Measurements from ENCODE around the gene NRCAM. TPM values are rescaled to one million over a fixed set of nuclear protein-coding genes. Genes with fewer than 3 reads are reported as not detected.

The NRCAM gene
- total and polyA plus RNA-seq, 10 of the 15 experiments (the other 5 are each of a cell fraction or from before 2014, with no cell fraction given): 0.30 to 2.0 (median 1.0) TPM

DNA sequence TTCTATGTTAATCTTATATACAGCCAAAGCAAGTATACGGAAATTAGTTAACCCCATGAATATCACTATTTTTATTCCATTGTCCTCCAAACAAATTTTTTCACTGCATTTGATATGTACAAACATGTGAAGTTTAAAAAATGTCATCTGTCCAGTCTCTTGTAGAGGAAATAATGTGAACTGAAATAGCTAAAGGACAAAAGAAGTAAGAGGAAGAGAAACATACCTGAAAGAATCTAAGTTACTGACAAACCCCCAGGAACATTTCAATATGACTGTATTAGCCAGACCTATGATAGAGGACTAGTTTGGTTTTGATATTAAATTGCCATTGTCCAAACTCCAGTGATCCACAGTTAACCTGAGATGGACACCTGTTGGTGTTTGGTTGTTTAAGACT lies 80.6 kb downstream of the NRCAM start:
- Histone ChIP-seq H2AFZ (ENCODE audit: control insufficient read depth, low read depth, low read length) (no peak overlapping the region), H3K9me3 (replicated peaks; ENCODE audit: control insufficient read depth, insufficient read depth, low read length) (no peaks in the 10 kb centered on the region; the same call in 2 of the 3 replicates), H3K79me2 (ENCODE audit: control insufficient read depth, insufficient read depth, low read length) (no peaks in the 10 kb centered on the region), H3K27me3 (replicated peaks in 1 of 2; ENCODE audit: control insufficient read depth in 2 of 2, insufficient read depth in 2 of 2, low read length in 1 of 2) (peaks cover 0 to 2% of the 10 kb centered on the region in 2 experiments; a peak in 1 of 4 replicates), H3K4me2 (ENCODE audit: control insufficient read depth, insufficient read depth) (peak overlapping the region; percentile 38; the same call in 1 of the 2 replicates), H3K27ac (ENCODE audit: control insufficient read depth, insufficient read depth) (no peak overlapping the region), H3K4me3 (no peak overlapping the region), H3K4me1 (ENCODE audit: control insufficient read depth, insufficient read depth, low read length) (peaks cover 5% of the 10 kb centered on the region), H3K9ac (ENCODE audit: control insufficient read depth, insufficient read depth, low read length) (no peak overlapping the region), H3K36me3 (ENCODE audit: control insufficient read depth in 2 of 2, insufficient read depth in 2 of 2, low read length in 1 of 2) (no peaks in the 10 kb centered on the region), H4K20me1 (ENCODE audit: control insufficient read depth, insufficient read depth) (no peaks in the 10 kb centered on the region)
- ChIA-PET RAD21 (ENCODE audit: unreplicated experiment) (interaction anchor here (1.2 kb wide), 1 partner anchor 53 kb away, joined by 3 read pairs; no protein-coding TSS in a partner anchor), POLR2A (no interaction called here), CTCF (interaction anchor here (0.7 to 0.9 kb wide), 2 partner anchors 10 to 47 kb away, joined by 3 read pairs; no protein-coding TSS in a partner anchor), SMC1A (ENCODE audit: uncharacterized antibody, unreplicated experiment) (interaction anchor here (0.8 to 1.7 kb wide), 6 partner anchors 9 to 192 kb away, joined by 3 to 6 read pairs (median 4); no protein-coding TSS in a partner anchor)
- FAIRE-seq: no peak
- DNase-seq (ENCODE audit: low read depth, low spot score): no peak
- peak; percentile 56; the same call in 1 of the 2 replicates for TF ChIP-seq NFIC (IDR thresholded peaks at IDR 0.05; ENCODE audit: low read depth, low read length)
- no peak for TF ChIP-seq TCF3 (IDR thresholded peaks at IDR 0.05; ENCODE audit: borderline replicate concordance, insufficient read depth, low read depth, low read length)
- peak; percentile 18; the same call in 1 of the 2 replicates for TF ChIP-seq RUNX3 (IDR thresholded peaks at IDR 0.05; ENCODE audit: low read length)
- TF ChIP-seq SPI1 (IDR thresholded peaks at IDR 0.05; ENCODE audit: borderline replicate concordance, insufficient read depth, low read depth, low read length): peak; percentile 52; the same call in 1 of the 2 replicates
- ATAC-seq: peak; percentile 59
- 94% methylated on average over 1 of the region's 1 CpG for WGBS (ENCODE audit: insufficient coverage, insufficient replicate concordance, low lambda C conversion rate, missing lambda C conversion rate)
- in situ Hi-C loops (cut with MboI) (no loop called here), intact Hi-C loops (cut with micrococcal nuclease; ENCODE audit: unreplicated experiment) (no loop called here)
- no TSS peak for BruUV-seq (replicated peaks)

- in situ Hi-C loops (cut with MboI): no loop called here
- H3K27ac ChIP-seq (ENCODE audit: control insufficient read depth, insufficient read depth): no peak overlapping the region
- SMC1A ChIA-PET (ENCODE audit: uncharacterized antibody, unreplicated experiment): interaction anchor here (0.8 to 1.7 kb wide), 6 partner anchors 11 to 191 kb away, joined by 3 to 6 read pairs (median 4); no protein-coding TSS in a partner anchor
- no peak overlapping the region for H3K9ac ChIP-seq (ENCODE audit: control insufficient read depth, insufficient read depth, low read length)
- H3K4me1 ChIP-seq (ENCODE audit: control insufficient read depth, insufficient read depth, low read length): peaks cover 5% of the 10 kb centered on the region
- RAD21 ChIA-PET (ENCODE audit: unreplicated experiment): interaction anchor here (1.2 kb wide), 1 partner anchor 52 kb away, joined by 3 read pairs; no protein-coding TSS in a partner anchor
- H3K27me3 ChIP-seq (replicated peaks in 1 of 2; ENCODE audit: control insufficient read depth in 2 of 2, insufficient read depth in 2 of 2, low read length in 1 of 2): peaks cover 0 to 2% of the 10 kb centered on the region in 2 experiments; a peak in 1 of 4 replicates
- H3K4me3 ChIP-seq: no peak overlapping the region
- DNase-seq (ENCODE audit: low read depth, low spot score) (no peak), ATAC-seq (peak; percentile 45), FAIRE-seq (no peak)
- no TSS peak for BruUV-seq (replicated peaks)
- H4K20me1 ChIP-seq (ENCODE audit: control insufficient read depth, insufficient read depth): no peaks in the 10 kb centered on the region
- no peak overlapping the region for H3K4me2 ChIP-seq (ENCODE audit: control insufficient read depth, insufficient read depth)
- no peaks in the 10 kb centered on the region for H3K36me3 ChIP-seq (ENCODE audit: control insufficient read depth in 2 of 2, insufficient read depth in 2 of 2, low read length in 1 of 2)
- CTCF ChIA-PET: interaction anchor here (0.9 to 2.6 kb wide), 2 partner anchors 8 to 48 kb away, joined by 3 to 7 read pairs; no protein-coding TSS in a partner anchor
- POLR2A ChIA-PET: no interaction called here
- no peaks in the 10 kb centered on the region; the same call in 2 of the 3 replicates for H3K9me3 ChIP-seq (replicated peaks; ENCODE audit: control insufficient read depth, insufficient read depth, low read length)
- intact Hi-C loops (cut with micrococcal nuclease; ENCODE audit: unreplicated experiment): no loop called here
- H2AFZ ChIP-seq (ENCODE audit: control insufficient read depth, low read depth, low read length): no peak overlapping the region
- H3K79me2 ChIP-seq (ENCODE audit: control insufficient read depth, insufficient read depth, low read length): no peaks in the 10 kb centered on the region
- TF ChIP-seq CREM (IDR thresholded peaks at IDR 0.05; ENCODE audit: low read depth): no peak
- no peak for TF ChIP-seq BCL3 (IDR thresholded peaks at IDR 0.05; ENCODE audit: borderline replicate concordance, insufficient read depth, low read depth, low read length, poor library complexity, severe bottlenecking)
- no peak for TF ChIP-seq RCOR1 (conservative IDR thresholded peaks at IDR 0.05; ENCODE audit: low read depth, low read length)
- no peak for TF ChIP-seq MTA3 (IDR thresholded peaks at IDR 0.05; ENCODE audit: borderline replicate concordance, low read length)
- no peak for TF ChIP-seq PAX8 (IDR thresholded peaks at IDR 0.05)
- no peak for TF ChIP-seq NBN (IDR thresholded peaks at IDR 0.05)
- TF ChIP-seq YY1 (IDR thresholded peaks at IDR 0.05; ENCODE audit: low read depth, low read length): no peak
- TF ChIP-seq, protein P1, sequence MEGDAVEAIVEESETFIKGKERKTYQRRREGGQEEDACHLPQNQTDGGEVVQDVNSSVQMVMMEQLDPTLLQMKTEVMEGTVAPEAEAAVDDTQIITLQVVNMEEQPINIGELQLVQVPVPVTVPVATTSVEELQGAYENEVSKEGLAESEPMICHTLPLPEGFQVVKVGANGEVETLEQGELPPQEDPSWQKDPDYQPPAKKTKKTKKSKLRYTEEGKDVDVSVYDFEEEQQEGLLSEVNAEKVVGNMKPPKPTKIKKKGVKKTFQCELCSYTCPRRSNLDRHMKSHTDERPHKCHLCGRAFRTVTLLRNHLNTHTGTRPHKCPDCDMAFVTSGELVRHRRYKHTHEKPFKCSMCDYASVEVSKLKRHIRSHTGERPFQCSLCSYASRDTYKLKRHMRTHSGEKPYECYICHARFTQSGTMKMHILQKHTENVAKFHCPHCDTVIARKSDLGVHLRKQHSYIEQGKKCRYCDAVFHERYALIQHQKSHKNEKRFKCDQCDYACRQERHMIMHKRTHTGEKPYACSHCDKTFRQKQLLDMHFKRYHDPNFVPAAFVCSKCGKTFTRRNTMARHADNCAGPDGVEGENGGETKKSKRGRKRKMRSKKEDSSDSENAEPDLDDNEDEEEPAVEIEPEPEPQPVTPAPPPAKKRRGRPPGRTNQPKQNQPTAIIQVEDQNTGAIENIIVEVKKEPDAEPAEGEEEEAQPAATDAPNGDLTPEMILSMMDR (IDR thresholded peaks at IDR 0.05 in 2 of 3, conservative IDR thresholded peaks at IDR 0.05 in 1 of 3; ENCODE audit: control insufficient read depth in 2 of 3, extremely low read depth in 1 of 3, insufficient read depth in 1 of 3, low read depth in 3 of 3, low read length in 3 of 3): no peak
These were observed 81.3 kb downstream of the NRCAM start for GRCh38 chr7:108374899-108375298.
